Suprapubic skin (tissue), 4 donors: ENCODE data around the gene LRRC61. TPM values are rescaled to one million over a fixed set of nuclear protein-coding genes. Genes with fewer than 3 reads are reported as not detected.

ENCODE experiments used
- DNase-seq, 2 donors: peaks; one replicate each; pipeline ENCODE4 v3.0.0-alpha.2; 2019; ENCODE audit warnings: low spot score in 2 of 2
- H3K27ac ChIP-seq: fragments of 200-600 bp; sonication (generic); one replicate; pipeline ENCODE4 v1.5.1; 2019
- H3K27me3 ChIP-seq: fragments of 200-600 bp; sonication (generic); one replicate; pipeline ENCODE4 v1.5.1; 2019
- H3K36me3 ChIP-seq: fragments of 200-600 bp; sonication (generic); one replicate; pipeline ENCODE4 v1.5.1; 2019
- H3K4me1 ChIP-seq: fragments of 200-600 bp; sonication (generic); one replicate; pipeline ENCODE4 v1.5.1; 2019
- H3K4me3 ChIP-seq: fragments of 200-600 bp; sonication (generic); one replicate; pipeline ENCODE4 v1.5.1; 2019; ENCODE audit warnings: mild to moderate bottlenecking
- H3K9me3 ChIP-seq: fragments of 200-600 bp; sonication (generic); one replicate; pipeline ENCODE4 v1.5.1; 2019
- CTCF ChIP-seq, 2 donors: fragments of 200-600 bp in 1 of 2; fragments of 450-650 bp in 1 of 2; sonication (generic) in 1 of 2; IDR thresholded peaks; one replicate each; pipeline ENCODE4 v1.5.1; 2016 to 2019; ENCODE audit warnings: antibody characterized with exemption in 2 of 2, mild to moderate bottlenecking in 1 of 2, moderate library complexity in 1 of 2
- EP300 ChIP-seq: sonication (generic); formaldehyde crosslinking; IDR thresholded peaks from one replicate; pipeline ENCODE4 v1.6.1; 2017; ENCODE audit warnings: antibody characterized with exemption
- POLR2A ChIP-seq, 2 donors: fragments of 450-650 bp; IDR thresholded peaks; one replicate each; pipeline ENCODE4 v1.6.1; 2017; ENCODE audit warnings: antibody characterized with exemption in 2 of 2, mild to moderate bottlenecking in 2 of 2, moderate library complexity in 2 of 2
- POLR2AphosphoS5 ChIP-seq, 3 donors: sonication (generic); formaldehyde crosslinking; IDR thresholded peaks; one replicate each; pipeline ENCODE4 v1.6.1; 2017; ENCODE audit warnings: antibody characterized with exemption in 3 of 3
- WGBS: methylation state at CpG from one replicate; pipeline ENCODE4 v1.1.5; 2018; 5-methylcytosine and 5-hydroxymethylcytosine counted together
- total RNA-seq, 4 donors: library from RNA; depleted of rRNA; stranded (reverse); fragments of >200 nt; gene quantifications; one replicate each; pipeline ENCODE4 v1.1.0, GENCODE V29; 2016

LRRC61 gene
- total RNA-seq, 4 donors from 2014 or later = 7.9 to 29.0 (median 22.5) TPM

DNA sequence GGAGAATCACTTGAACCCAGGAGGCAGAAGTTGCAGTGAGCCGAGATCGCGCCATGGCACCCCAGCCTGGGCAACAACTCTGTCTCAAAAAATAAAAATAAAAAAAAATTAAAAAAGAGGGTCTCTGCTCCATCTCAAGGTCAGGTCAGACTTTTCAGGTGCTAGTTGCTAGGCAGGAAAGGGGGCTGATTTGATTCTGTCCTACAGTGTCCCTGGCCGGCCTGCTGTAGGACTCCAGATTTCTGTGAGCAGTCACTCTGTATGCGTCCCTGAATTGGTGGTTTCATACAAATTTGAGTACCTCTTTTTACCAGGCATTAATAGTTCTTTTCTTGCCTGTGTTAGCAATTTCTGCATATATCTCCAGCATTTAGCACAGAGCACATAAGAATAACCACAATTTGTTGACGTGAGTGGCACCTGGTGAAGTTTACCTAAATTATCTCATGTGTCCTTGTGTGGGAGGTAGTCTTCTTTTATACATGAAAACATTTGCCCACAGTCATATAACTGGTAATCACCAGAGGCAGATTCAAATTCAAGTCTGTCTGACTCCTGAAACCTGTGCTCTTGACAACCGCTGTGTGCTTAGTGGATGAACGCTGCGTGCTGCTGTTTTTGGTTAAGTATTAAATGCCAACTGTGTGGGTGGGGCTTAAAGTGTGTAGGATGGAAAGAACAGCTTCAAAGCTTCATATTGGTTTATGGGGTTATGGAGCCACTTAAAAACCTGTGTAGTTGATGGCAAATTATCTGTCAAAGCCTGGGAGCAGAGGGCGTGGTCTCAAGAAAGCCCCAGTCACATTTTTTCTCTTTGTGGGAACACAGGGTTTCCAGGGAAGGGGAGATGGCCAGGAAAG, 52.7 kb downstream of the LRRC61 start:
- TF ChIP-seq POLR2A (IDR thresholded peaks at IDR 0.05) (no peak), CTCF (IDR thresholded peaks at IDR 0.05) (no peak), POLR2AphosphoS5 (IDR thresholded peaks at IDR 0.05) (no peak), EP300 (no peak)
- WGBS = 79% methylated on average over 10 of the region's 10 CpGs
- no peak overlapping the region for H3K27ac ChIP-seq

DNA sequence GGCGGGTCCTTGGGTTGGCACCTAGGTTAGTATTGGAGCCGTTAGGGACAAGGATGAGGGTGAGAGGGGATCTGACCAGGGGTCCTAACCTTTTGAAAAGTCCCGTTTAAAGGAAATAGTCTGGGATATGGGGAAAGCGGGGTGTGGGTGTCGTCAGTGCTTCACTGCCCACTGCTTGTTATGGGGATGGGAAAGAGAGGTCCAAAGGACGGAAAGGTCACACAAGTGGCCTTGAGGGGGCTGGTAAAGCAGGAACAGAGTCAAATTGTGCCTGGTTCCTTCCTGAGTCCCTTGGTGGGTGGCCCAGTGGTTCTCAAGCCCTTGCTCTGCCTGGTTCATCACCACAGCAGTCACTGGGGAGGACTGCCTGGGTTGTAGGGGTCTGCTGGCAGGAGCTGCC, 53.4 kb downstream of the LRRC61 start:
- WGBS = 60% methylated on average over 6 of the region's 6 CpGs
- no peaks in the 10 kb centered on the region for H3K9me3 ChIP-seq

More for the DNA sequence above, 52.7 kb downstream of the LRRC61 start:
- no peak overlapping the region for H3K4me3 ChIP-seq
- H3K9me3 ChIP-seq = no peaks in the 10 kb centered on the region
- H3K36me3 ChIP-seq = peaks cover 32% of the 10 kb centered on the region
- DNase-seq = no peak
- no peaks in the 10 kb centered on the region for H3K27me3 ChIP-seq
- peaks cover 67% of the 10 kb centered on the region for H3K4me1 ChIP-seq

GRCh38 chr7:150377196-150377595, 54.0 kb downstream of the LRRC61 start:
- no peak for TF ChIP-seq POLR2A (IDR thresholded peaks at IDR 0.05)
- no peak for TF ChIP-seq EP300
- no peak for TF ChIP-seq CTCF (IDR thresholded peaks at IDR 0.05)
- TF ChIP-seq POLR2AphosphoS5 (IDR thresholded peaks at IDR 0.05) = no peak
- Histone ChIP-seq H3K27ac (no peak overlapping the region), H3K9me3 (no peaks in the 10 kb centered on the region), H3K4me1 (peaks cover 69% of the 10 kb centered on the region), H3K4me3 (no peak overlapping the region), H3K36me3 (peaks cover 19% of the 10 kb centered on the region), H3K27me3 (no peaks in the 10 kb centered on the region)
- 44% methylated on average over 3 of the region's 3 CpGs for WGBS
- DNase-seq = no peak

More for the DNA sequence above, 53.4 kb downstream of the LRRC61 start:
- no peak for DNase-seq
- no peaks in the 10 kb centered on the region for H3K27me3 ChIP-seq
- H3K4me3 ChIP-seq = no peak overlapping the region
- H3K36me3 ChIP-seq = peaks cover 25% of the 10 kb centered on the region
- no peak for TF ChIP-seq POLR2AphosphoS5 (IDR thresholded peaks at IDR 0.05)
- TF ChIP-seq POLR2A (IDR thresholded peaks at IDR 0.05) = no peak
- no peak for TF ChIP-seq EP300
- TF ChIP-seq CTCF (IDR thresholded peaks at IDR 0.05) = no peak
- peaks cover 66% of the 10 kb centered on the region for H3K4me1 ChIP-seq
- no peak overlapping the region for H3K27ac ChIP-seq

DNA sequence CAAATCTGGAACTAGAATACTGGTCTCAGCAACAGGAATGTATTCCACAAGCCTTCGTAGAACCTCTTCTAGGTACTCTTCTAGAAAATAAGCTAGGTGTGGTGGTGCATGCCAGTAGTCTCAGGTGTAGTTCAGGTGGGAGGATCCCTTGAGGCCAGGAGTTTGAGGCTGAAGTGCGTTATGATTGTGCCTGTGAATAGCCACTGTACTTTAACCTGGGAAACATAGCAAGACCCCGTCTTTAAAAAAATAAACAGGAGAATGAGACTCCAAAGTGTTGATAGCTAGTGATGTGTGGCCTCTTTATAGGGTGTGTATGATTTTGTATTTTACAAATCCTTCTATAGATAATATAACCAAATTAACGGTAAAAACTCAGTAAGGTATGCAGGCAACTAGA, 54.5 kb downstream of the LRRC61 start:
- 62% methylated on average over 4 of the region's 4 CpGs for WGBS
- TF ChIP-seq EP300 (no peak), CTCF (IDR thresholded peaks at IDR 0.05) (no peak), POLR2A (IDR thresholded peaks at IDR 0.05) (no peak), POLR2AphosphoS5 (IDR thresholded peaks at IDR 0.05) (no peak)
- H3K9me3 ChIP-seq = no peaks in the 10 kb centered on the region
- H3K27me3 ChIP-seq = no peaks in the 10 kb centered on the region
- peaks cover 66% of the 10 kb centered on the region for H3K4me1 ChIP-seq
- H3K36me3 ChIP-seq = peaks cover 15% of the 10 kb centered on the region
- no peak for DNase-seq
- H3K27ac ChIP-seq = peak overlapping the region; percentile 85
- no peak overlapping the region for H3K4me3 ChIP-seq

GRCh38 chr7:150378115-150378852, 55.1 kb downstream of the LRRC61 start:
- Histone ChIP-seq H3K27me3 (no peaks in the 10 kb centered on the region), H3K4me3 (peak overlapping the region; percentile 87), H3K4me1 (peaks cover 59% of the 10 kb centered on the region), H3K27ac (peak overlapping the region; percentile 85), H3K36me3 (peaks cover 9% of the 10 kb centered on the region), H3K9me3 (no peaks in the 10 kb centered on the region)
- no peak for DNase-seq
- TF ChIP-seq EP300 (no peak), CTCF (IDR thresholded peaks at IDR 0.05) (no peak), POLR2AphosphoS5 (IDR thresholded peaks at IDR 0.05) (no peak), POLR2A (IDR thresholded peaks at IDR 0.05) (no peak)
- WGBS = 6% methylated on average over 23 of the region's 32 CpGs
